ENCODE data around the gene CTIF.
"Not testable (repeated sequence)": the region's sequence is repeated elsewhere in the genome, so short reads cannot be mapped to it uniquely, and the experiment has no call there.

Gene CTIF

GRCh38 chr18:48869591-48869990 lies 330.8 kb downstream of the CTIF start:
- TF ChIP-seq POLR2AphosphoS5 (IDR thresholded peaks at IDR 0.05; ENCODE audit: low read depth, low read length) (no peak), TAF1 (IDR thresholded peaks at IDR 0.05; ENCODE audit: low read depth, low read length) (no peak), POU2F2 (IDR thresholded peaks at IDR 0.05; ENCODE audit: low read depth, low read length) (no peak), PAX5 (IDR thresholded peaks at IDR 0.05; ENCODE audit: insufficient read depth, low read length, severe bottlenecking) (no peak), POLR2A (IDR thresholded peaks at IDR 0.05; ENCODE audit: low read depth, low read length) (no peak), SPI1 (IDR thresholded peaks at IDR 0.05; ENCODE audit: low read depth, low read length) (no peak)
- DNase-seq (ENCODE audit: insufficient read length, low spot score) (no peak), FAIRE-seq (no peak)

DNA sequence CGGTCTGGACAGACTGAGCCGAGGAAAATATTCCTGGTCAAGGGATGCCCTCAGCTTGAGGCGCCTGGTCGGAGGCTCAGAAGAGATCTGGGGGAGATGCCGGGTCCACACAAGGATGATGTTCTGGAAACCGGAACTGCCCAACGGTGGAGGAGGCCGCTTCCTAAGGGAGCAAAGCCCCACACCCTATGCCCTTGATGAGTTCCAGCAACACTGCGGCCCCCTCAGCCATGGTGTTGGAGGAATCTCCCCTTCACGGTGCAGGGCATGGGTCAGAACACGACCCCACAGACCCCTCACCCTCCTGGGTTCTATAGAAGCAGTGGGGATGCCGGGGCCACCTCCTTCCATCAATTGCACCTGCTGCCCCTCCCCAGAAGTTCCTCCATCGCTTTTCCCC lies 332.1 kb downstream of the CTIF start:
- not testable (repeated sequence) for FAIRE-seq; DNase-seq (ENCODE audit: insufficient read length, low spot score)

DNA sequence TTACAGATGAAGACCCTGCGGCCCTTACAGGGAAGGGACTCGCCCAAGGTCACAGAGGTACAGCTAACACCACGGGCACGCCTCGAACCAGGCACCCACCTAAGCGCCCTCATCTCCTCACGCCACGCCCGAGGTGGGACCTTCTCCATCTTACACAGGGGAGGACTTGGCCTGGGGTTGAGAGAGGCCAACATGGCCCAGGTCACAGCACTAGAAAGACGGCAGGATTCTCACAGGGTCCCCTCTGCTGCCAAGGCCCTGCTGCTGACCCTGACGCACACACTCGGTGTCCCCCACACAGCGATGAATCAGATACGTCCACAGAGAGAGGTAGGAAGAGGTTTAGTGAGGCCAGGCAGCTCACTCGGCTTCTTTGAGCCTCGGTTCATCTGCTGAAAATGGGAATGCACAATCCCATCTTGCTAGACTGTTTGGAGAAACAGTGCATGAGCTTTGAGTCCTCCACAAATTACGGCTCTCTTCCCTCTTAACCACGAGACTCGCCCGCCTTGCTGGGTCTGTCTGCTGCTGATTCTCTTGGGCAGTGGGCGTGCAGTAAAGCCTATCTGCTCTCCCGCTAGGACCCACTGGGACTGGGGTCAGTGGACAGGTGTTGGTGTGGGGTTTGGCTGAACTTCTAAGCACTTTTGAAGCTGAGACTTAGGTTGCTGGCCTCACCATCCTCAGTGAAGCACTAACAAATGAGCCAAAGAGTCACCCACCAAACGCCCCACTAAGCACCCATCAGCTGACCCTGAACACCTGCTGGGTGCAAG lies 332.7 kb downstream of the CTIF start:
- no peak for DNase-seq (ENCODE audit: insufficient read length, low spot score)
- FAIRE-seq, result peak; percentile 5
- TF ChIP-seq POLR2A (IDR thresholded peaks at IDR 0.05; ENCODE audit: low read depth, low read length) (no peak), SPI1 (IDR thresholded peaks at IDR 0.05; ENCODE audit: low read depth, low read length) (no peak), PAX5 (IDR thresholded peaks at IDR 0.05; ENCODE audit: insufficient read depth, low read length, severe bottlenecking) (no peak), POLR2AphosphoS5 (IDR thresholded peaks at IDR 0.05; ENCODE audit: low read depth, low read length) (no peak), POU2F2 (IDR thresholded peaks at IDR 0.05; ENCODE audit: low read depth, low read length) (no peak), TAF1 (IDR thresholded peaks at IDR 0.05; ENCODE audit: low read depth, low read length) (no peak)

GRCh38 chr18:48872234-48873145 lies 333.7 kb downstream of the CTIF start:
- DNase-seq (ENCODE audit: insufficient read length, low spot score) (no peak), FAIRE-seq (no peak)
- TF ChIP-seq SPI1 (IDR thresholded peaks at IDR 0.05; ENCODE audit: low read depth, low read length), result no peak
- TF ChIP-seq POLR2A (IDR thresholded peaks at IDR 0.05; ENCODE audit: low read depth, low read length), result no peak
- no peak for TF ChIP-seq POU2F2 (IDR thresholded peaks at IDR 0.05; ENCODE audit: low read depth, low read length)
- TF ChIP-seq TAF1 (IDR thresholded peaks at IDR 0.05; ENCODE audit: low read depth, low read length), result no peak
- TF ChIP-seq POLR2AphosphoS5 (IDR thresholded peaks at IDR 0.05; ENCODE audit: low read depth, low read length), result no peak
- TF ChIP-seq PAX5 (IDR thresholded peaks at IDR 0.05; ENCODE audit: insufficient read depth, low read length, severe bottlenecking), result no peak

DNA sequence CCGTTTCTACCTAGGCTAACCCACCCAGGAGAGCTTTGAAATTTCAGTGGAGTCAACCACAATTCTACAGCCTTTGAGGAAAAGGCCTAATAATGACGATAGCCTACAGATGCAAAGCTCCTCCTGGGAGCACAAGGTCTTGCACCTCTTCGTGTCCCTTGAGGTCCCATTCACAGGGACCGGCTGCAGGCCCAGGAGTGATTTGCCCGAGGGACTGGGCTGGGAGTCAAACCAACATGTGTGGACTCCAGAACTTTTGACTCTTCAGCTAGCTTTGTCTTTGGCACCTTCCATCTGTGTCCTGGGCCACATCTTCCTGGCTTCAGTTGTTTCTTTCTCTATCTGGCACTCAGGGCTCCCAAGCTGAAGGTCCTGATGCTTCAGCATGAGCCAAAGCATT lies 335.4 kb downstream of the CTIF start:
- no peak for TF ChIP-seq SPI1 (IDR thresholded peaks at IDR 0.05; ENCODE audit: low read depth, low read length)
- FAIRE-seq (no peak), DNase-seq (ENCODE audit: insufficient read length, low spot score) (no peak)

DNA sequence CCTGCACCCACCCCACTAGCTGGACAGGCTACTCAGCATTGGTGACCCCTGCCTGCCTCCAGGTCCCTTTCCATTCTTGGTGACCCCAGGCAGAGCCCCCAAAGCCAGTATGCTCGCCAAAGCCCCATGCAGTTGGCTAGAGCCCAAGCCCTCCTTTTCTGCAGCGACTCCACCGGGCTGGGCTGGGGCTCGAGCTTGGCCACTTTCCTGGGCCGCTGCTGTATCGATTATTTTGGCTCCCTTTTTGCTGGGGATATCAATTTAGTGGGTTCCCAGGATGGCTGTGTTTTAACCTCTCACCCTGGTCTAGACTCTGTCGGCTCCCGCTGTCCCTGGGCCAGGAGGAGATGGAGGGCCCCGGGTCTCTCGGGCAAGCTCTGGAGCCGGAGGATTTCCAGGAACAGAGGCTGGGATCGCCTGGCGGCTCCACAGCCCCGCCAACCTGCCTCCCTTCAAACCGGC lies 335.9 kb downstream of the CTIF start:
- DNase-seq (ENCODE audit: insufficient read length, low spot score) (no peak), FAIRE-seq (no peak)
- TF ChIP-seq POLR2AphosphoS5 (IDR thresholded peaks at IDR 0.05; ENCODE audit: low read depth, low read length) (no peak), TAF1 (IDR thresholded peaks at IDR 0.05; ENCODE audit: low read depth, low read length) (no peak), PAX5 (IDR thresholded peaks at IDR 0.05; ENCODE audit: insufficient read depth, low read length, severe bottlenecking) (no peak), POU2F2 (IDR thresholded peaks at IDR 0.05; ENCODE audit: low read depth, low read length) (no peak), SPI1 (IDR thresholded peaks at IDR 0.05; ENCODE audit: low read depth, low read length) (no peak), POLR2A (IDR thresholded peaks at IDR 0.05; ENCODE audit: low read depth, low read length) (no peak)

GRCh38 chr18:48875314-48875941 lies 336.6 kb downstream of the CTIF start:
- FAIRE-seq, result no peak
- no peak for DNase-seq (ENCODE audit: insufficient read length, low spot score)
- TF ChIP-seq PAX5 (IDR thresholded peaks at IDR 0.05; ENCODE audit: insufficient read depth, low read length, severe bottlenecking), result no peak
- no peak for TF ChIP-seq POLR2A (IDR thresholded peaks at IDR 0.05; ENCODE audit: low read depth, low read length)
- TF ChIP-seq SPI1 (IDR thresholded peaks at IDR 0.05; ENCODE audit: low read depth, low read length), result no peak
- no peak for TF ChIP-seq POLR2AphosphoS5 (IDR thresholded peaks at IDR 0.05; ENCODE audit: low read depth, low read length)

GRCh38 chr18:48875942-48876511 lies 337.2 kb downstream of the CTIF start:
- DNase-seq (ENCODE audit: insufficient read length, low spot score) (no peak), FAIRE-seq (no peak)
- TF ChIP-seq POLR2AphosphoS5 (IDR thresholded peaks at IDR 0.05; ENCODE audit: low read depth, low read length), result no peak
- no peak for TF ChIP-seq POU2F2 (IDR thresholded peaks at IDR 0.05; ENCODE audit: low read depth, low read length)
- TF ChIP-seq SPI1 (IDR thresholded peaks at IDR 0.05; ENCODE audit: low read depth, low read length), result peak; percentile 95
- TF ChIP-seq POLR2A (IDR thresholded peaks at IDR 0.05; ENCODE audit: low read depth, low read length), result no peak
- no peak for TF ChIP-seq TAF1 (IDR thresholded peaks at IDR 0.05; ENCODE audit: low read depth, low read length)
- TF ChIP-seq PAX5 (IDR thresholded peaks at IDR 0.05; ENCODE audit: insufficient read depth, low read length, severe bottlenecking), result no peak

DNA sequence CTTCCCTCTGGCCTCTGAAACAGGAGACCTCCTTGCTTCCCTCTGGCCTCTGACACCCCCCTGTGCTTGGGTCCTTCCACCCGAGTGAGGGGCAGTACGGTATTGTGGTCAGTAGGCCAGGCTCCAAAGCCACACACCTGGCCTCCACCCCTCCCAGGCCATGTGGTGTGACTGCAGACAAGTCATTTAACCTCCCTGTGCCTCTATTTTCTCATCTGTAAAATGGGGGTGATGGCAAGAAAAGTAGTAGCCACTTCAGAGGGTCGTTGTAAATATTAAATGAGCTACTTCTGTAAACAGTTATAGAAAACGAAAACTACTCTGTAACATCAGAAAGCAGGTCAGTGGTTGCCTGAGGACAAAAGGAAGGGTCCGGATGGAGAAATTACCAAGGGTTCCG lies 337.8 kb downstream of the CTIF start:
- DNase-seq (ENCODE audit: insufficient read length, low spot score) (no peak), FAIRE-seq (no peak)
- no peak for TF ChIP-seq TAF1 (IDR thresholded peaks at IDR 0.05; ENCODE audit: low read depth, low read length)
- TF ChIP-seq POU2F2 (IDR thresholded peaks at IDR 0.05; ENCODE audit: low read depth, low read length), result no peak
- no peak for TF ChIP-seq SPI1 (IDR thresholded peaks at IDR 0.05; ENCODE audit: low read depth, low read length)

Data from GM12891 (cell line).